Activated CD4-positive, alpha-beta T cell treated with anti-CD3 and anti-CD28 coated beads, Interleukin-2, amount 50 U/mL, for 24 hours (primary cell): Measurements from ENCODE around the gene CADPS.

ENCODE experiments used
- DNase-seq, 2 donors: peaks; one replicate each; pipeline ENCODE4 v3.0.0-alpha.2; 2020; ENCODE audit warnings: low read depth in 1 of 2, low spot score in 1 of 2

The CADPS gene

GRCh38 chr3:62874711-62875557 lies at the start of gene CADPS:
Gene CADPS (minus strand): TSS chr3:62875416. CDS start chr3:62875029, 387 bp downstream.
- no peak for DNase-seq

DNA sequence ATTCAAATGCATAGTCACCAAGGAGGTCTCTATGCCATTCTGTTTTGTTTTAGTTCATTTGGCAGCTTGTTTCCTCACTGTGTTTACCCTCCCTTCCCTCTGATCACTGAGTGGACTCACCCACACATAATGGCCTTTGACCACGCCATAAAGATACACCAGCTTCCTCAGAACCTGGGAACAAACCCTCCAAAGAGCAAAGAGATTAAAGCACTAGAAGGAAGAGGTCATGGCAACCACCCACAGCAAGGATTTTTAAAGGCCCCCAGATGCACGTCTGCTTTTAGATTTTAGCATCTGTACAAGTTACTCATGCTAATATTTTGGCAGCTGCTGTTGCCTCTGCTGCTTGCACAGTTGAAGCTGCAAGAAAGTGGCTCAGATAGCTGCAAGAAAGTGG lies 47.9 kb upstream of the CADPS start:
- no peak for DNase-seq

DNA sequence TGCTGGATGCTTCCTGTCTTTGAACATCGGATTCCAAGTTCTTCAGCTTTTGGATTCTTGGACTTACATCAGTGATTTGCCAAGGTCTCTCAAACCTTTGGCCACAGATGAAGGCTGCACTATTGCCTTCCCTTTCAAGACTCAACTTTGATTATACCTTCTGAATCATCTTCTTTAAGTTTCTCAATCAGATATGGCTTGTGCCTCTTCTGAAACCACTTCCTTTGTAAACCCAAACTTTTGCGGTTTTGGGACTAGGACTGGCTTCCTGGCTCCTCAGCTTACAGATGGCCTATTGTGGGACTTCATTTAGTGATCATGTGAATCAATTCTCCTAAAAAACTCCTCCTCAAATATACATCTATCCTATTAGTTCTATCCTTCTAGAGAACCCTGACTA lies 47.1 kb upstream of the CADPS start:
- DNase-seq, result no peak

- no peak for DNase-seq
These were observed 45.2 kb upstream of the CADPS start for GRCh38 chr3:62920466-62920784.

DNA sequence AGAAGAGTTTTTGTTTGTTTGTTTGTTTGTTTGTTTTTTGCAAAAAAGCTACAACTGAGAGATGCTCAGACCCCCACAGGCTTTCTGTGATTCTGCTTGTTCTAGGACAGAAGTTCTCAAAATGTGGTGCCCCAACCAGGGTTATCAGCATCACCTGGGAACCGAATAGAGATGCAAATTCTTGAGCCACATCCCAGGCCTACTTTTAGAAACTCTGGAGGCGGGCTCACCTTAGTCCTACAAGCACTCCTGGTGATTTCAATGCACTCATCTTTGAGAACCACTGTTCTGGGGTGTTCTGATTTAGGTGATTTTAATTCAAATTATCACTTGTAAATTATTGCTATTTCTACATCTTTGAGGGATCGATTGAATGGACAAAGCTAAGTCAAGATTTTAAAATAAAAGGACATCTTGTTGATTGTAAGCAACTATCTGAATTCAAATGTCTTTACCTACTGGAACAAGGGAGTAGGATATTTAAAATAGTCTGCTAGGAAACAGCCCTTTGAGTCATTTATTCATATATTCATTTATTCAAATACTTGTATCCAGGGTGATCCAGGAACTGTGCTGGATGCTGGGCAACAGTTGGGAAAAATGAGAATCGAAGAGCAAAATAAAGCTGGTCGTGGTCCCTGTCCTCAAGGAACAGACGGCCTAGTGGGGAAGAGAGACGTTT lies 44.7 kb upstream of the CADPS start:
- DNase-seq, result no peak

GRCh38 chr3:62918777-62919176 lies 43.6 kb upstream of the CADPS start:
- DNase-seq, result no peak

- no peak for DNase-seq
These were observed 42.9 kb upstream of the CADPS start for GRCh38 chr3:62918131-62918530.

- DNase-seq, result no peak
These were observed 36.3 kb upstream of the CADPS start for GRCh38 chr3:62911526-62911925.

DNA sequence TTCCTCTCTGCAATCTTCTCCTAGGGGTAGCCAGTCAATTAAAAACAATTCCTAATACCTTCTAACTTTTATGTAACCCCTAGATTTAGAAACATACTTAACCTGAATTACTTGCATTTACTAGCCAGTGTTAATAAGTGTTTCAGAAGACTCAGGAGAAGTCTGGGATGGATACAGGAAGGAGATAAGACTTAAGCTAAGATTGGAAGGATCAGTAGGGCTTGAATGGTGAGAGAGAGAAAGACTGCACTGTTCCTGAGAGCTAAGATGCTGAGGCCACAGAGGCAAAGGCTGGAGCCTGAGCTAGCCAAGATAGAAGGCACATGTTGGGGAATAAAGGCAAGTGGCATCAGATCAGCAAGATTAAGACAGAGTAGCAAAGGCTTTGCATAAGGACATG lies 30.1 kb upstream of the CADPS start:
- DNase-seq, result no peak

- DNase-seq, result no peak
These were observed 23.6 kb upstream of the CADPS start for GRCh38 chr3:62898530-62899496.

DNA sequence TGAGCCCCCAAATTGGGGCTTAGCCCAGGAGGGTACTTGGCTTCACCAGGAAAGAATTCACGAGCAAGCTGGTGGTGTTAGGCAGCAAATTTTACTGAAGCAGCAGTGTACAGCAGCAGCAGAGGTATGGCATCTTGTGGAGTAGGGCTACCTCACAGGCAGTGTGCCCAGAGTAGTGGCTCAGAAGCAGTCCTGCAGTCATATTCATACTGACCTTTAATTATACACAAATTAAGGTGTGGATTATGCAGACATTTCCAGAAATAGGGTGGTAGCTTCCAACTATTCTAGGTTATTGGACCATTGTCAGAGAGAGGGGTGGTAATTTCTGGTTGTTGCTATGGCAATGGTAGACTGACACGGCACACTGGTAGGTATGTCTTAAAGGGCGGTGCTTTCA lies 20.7 kb upstream of the CADPS start:
- no peak for DNase-seq

DNA sequence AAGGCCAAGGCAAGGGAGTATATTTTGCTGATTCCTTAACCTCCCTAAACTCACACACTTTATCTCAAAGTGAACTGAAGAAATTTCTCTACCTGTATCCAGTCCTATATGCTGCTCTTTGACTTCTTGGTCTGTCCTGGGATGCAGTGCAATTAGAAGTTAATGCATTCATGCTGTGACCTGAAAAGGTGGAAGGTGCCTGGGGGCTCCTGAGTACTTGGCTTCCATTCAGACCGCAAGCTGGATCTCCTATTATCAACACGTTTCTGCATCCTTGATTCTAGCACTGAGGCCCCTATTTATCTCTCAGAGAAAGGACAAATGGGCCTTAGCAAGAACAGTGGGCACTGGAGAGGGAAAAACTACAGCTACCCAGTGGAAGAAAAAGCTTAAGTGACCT lies 17.7 kb upstream of the CADPS start:
- DNase-seq, result no peak

DNA sequence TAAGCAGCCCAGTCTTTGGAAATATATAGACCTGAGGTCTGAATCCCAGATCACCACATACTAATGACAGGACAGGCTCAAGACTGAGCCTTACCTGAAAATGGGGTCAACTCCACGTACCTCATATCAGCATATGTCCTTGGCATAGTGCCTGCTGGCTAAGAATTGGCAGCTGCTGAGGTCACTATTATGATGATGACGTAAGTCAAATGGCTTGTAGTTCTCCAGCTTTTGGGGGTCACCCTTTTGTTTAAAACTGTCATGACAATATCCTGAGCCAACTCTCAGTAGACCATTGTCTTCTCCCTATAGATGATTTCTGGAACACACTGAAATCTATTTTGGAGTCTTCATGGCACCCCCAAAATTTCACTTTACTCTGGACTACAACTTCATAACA lies 16.8 kb upstream of the CADPS start:
- no peak for DNase-seq

GRCh38 chr3:62888778-62889177 lies 13.6 kb upstream of the CADPS start:
- no peak for DNase-seq

GRCh38 chr3:62888180-62888579 lies 13.0 kb upstream of the CADPS start:
- DNase-seq, result no peak

DNA sequence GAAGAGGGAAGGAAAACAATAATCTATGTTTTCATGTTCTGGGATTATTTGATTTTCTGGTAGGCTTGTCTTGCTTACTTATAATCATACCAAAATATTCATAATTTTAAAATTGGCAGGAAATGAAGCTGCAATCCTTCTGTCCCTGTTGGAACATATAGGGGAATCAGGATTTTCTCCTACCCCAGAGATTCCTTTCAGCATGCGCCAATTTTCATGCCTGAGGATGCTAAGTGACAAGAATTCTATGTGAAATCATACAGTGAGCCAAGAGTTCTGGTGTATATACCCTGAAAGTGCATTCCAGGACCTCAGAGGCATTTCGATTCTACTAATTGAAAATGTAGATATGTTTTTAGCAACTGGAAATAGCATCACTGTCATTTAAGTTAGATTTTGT lies 9.9 kb upstream of the CADPS start:
- DNase-seq, result no peak

GRCh38 chr3:62884096-62884870 lies 9.1 kb upstream of the CADPS start:
- DNase-seq, result no peak

- DNase-seq, result no peak
These were observed 7.5 kb upstream of the CADPS start for GRCh38 chr3:62882676-62883200.

GRCh38 chr3:62876064-62876463 lies 848 bp upstream of the CADPS start:
- no peak for DNase-seq

- no peak for DNase-seq
These were observed 364 bp upstream of the CADPS start for GRCh38 chr3:62875558-62876002.
